Measurements from ENCODE around the gene DDX20.
"Not testable (repeated sequence)": the region's sequence is repeated elsewhere in the genome, so short reads cannot be mapped to it uniquely, and the experiment has no call there.

The DDX20 gene

GRCh38 chr1:111733183-111733991 is 22.3 kb upstream of the DDX20 start:
- DNase-seq (ENCODE audit: low read depth): no peak

GRCh38 chr1:111733992-111734341 is 21.7 kb upstream of the DDX20 start:
- DNase-seq (ENCODE audit: low read depth): no peak

- DNase-seq (ENCODE audit: low read depth): no peak
Measured at GRCh38 chr1:111734426-111734825, 21.3 kb upstream of the DDX20 start.

- no peak for DNase-seq (ENCODE audit: low read depth)
Measured at GRCh38 chr1:111734856-111735255, 20.8 kb upstream of the DDX20 start.

DNA sequence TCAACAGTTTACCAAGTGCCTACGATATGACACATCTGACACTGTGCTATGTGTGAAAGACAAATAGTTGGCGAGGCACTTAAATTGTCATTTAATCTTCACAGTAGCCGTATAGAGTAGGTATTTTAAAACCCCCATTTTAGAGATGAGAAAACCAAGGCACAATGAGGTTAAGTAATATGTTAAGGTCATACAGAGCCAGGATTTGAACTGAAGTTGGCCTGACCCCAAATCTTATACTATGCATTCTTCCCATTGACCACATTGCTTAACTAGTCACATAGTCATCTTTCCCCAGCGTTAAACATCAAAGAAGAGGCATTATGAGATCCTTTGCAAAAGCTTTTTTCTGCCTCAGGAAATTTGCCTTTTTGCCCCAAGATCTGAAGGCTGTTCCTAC is 20.4 kb upstream of the DDX20 start:
- no peak for DNase-seq (ENCODE audit: low read depth)

DNA sequence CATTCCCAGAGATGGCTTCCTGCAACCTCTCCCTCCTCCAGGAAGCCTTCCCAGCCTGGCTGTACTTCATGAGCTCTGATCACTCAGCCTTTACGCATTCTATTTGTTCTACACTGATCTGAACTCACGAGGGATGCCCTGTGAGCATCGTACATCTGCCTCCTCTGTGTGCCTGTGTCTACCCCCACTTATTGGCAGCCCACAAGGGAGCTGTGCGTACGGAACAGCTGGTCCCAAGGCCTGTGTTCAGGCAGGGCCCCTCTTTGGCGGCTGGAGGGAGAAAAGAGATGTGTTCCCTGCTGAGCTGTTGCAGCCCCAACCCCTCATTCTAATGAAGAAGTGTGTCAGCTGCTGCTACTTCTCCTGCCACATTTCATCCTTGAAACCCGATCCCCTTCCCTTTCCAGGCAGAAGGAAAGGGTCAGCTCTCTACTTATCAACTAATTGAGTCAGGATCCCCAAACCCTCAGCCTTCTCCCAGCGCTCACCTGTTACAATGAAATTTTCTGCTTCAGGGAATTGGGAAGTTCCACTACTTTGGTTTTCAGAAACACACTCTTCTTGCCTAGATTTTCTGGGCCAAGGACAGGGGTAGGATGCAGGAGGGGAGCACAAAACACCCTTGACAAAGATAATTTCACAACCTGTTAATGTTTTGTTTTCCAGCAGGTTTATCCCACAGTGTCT is 19.7 kb upstream of the DDX20 start:
- DNase-seq (ENCODE audit: low read depth): no peak

DNA sequence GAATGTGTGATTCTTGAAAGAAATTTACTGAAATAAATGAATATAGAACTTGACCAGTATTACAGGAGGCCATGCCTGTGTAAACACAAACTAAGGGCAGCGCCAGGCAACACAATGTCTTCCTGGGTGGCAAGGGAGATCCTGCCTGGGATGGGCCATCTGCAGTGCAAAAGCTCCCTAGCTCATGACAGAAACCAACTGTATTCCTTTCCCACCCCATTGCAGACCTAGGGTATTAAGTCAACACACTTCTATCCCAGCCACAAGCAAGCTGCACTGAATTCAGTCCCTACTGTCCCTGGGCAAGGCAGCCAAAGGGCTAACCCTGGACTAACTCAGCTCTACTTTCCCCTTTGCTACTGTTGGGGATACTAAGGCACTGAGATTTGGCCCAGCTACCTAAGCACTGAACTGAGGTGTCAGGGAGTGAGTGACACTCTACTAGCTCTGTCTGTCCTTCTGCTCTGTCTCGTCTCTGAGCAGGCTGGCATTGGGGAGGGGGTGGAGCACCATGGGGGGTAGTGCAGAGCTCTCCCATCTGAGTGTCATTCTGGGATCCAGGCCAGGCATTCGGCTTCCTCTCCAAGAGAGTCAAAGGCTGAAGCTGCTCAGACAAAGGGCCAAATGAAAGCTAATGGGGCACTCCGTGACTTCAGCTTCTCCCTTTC is 19.0 kb upstream of the DDX20 start:
- DNase-seq (ENCODE audit: low read depth): no peak

DNA sequence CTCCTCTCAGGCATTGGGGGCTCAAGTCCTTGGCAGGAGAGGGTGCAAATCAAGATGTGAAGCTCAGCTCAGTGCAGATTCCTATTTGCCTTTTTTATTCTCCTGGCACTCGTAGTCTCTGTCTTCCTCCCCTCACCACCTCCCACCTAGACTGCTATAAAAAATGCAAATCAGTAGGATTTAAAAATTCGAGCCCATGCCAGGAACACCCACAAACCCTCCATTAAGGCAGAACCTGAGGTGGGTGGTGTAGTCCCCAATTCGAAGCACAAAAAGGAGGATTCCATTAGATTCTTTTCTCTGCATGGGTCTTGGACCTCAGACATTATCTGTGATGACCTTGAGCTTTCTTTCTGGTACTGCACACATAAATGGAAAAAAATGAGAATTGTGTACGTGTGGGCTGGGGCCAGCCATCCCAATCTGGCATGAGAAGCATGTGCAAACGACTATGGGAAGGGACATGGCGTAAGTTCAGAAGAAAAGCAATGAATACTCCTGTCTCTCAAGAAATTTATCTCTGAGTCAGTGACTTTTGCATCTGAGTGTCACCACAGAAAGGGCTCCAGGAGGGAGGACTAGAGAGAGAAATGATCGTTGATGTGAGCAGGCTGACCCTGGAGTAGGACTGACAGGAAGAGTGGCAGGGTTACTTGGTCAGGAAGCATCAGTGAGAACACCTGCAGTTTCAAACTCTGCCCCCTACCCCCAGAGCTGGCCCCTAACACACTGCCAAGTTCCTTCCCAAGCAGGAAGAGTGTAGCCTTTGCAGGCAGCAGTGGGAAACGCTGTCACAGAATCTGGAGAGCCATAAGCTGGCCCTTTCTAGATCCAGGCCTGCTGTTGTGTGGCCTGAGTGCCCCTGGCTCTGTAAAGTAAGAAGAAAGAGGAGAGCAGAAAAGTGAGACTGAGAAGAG is 18.2 kb upstream of the DDX20 start:
- no peak for DNase-seq (ENCODE audit: low read depth)

DNA sequence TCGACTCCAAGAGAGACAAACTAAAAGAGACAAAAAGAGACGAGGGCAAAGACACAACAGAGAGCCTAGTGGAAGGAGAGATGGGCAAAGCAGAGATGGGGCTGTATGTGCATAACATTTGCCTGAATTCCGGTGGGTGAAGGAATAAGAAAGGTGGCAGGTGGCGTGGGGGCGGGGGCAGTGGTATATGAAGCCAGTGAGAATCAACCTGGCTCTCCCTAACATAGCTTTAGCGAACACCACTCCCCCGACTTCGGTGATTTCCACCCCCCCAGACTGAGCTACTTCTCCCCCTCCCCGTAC is 17.6 kb upstream of the DDX20 start:
- no peak for DNase-seq (ENCODE audit: low read depth)

DNA sequence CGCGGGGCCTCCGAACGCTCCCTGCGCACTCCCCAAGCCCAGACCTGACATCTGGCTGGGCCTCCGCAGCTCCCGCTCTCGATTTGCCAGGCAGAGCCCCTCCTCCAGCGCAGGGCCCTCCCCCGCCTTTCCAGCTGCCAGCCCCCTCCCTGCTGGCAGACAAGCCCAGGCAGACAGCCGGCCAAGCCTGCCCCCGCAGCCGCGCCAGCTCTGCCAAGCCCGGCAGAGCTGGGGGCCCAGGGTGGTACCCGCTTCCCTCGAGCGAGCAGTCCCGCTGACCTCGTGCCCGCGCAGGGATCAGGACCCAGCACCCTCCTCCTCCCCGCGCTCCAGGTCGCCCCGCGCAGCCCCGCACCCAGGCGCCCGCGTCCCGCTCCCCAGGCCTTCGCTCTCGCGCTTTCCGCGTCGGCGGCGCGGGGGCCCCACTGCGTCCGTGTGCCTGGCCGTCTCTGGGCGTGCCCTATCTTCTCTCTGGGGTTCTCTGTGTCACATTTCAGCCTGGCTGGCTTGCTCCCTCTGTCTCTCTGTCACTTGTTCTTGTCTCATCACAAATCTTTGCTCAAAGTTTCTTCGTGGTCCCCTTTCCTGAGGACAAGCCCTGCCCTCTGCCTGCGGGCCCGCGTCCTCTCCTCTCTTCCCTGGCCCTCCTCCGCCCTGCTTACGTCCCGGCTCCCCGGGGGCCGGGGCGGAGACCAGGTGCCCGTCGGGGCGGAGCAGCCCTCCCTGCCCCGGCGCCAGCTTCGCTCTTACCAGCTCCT is 17.1 kb upstream of the DDX20 start:
- DNase-seq (ENCODE audit: low read depth): peak; percentile 36

DNA sequence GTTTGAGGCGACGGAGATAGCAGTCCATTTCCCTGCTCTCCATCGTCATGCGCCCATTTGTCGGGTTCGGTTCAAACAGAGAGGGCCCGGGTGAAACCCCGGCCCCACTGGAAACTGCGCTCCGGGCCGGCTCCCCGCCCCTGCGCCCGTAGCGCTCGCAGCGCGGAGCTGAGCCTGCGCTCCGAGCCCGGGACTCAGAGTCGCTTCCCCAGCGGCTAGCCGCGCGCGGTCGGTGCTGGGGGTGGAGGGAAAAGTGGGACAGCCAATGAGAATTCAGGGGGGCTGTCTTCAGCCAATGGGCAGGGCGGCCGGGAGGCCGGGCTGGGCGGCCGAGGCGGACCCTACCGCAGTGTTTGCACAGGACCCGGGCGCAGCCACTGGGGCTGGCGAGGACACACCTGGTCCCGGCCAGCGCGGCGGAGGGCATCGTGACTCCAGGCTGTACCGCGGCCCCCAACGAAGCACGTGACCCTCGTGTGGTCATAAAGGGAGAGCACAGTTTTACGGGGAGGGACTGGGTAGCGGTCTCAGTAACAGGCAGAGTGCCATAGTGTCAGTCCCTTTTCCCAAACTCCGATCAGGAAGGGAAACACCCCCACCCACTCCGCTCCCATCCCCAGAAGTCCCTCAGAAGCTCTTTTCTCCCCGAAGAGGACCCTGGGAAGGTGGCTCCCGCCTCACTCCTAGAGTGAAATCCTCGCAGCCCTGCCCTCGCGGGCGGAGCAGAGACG is 16.3 kb upstream of the DDX20 start, which contains the start of gene INKA2:
TSS of gene INKA2 (minus strand) at position 202 of the 731 bp plus-strand sequence. CDS start at position 49, 153 bp downstream.
- DNase-seq (ENCODE audit: low read depth): peak; percentile 25

- DNase-seq (ENCODE audit: low read depth): no peak
Measured at GRCh38 chr1:111739925-111740765, 15.6 kb upstream of the DDX20 start.

GRCh38 chr1:111742292-111742691 is 13.4 kb upstream of the DDX20 start:
- DNase-seq (ENCODE audit: low read depth): not testable (repeated sequence)

DNA sequence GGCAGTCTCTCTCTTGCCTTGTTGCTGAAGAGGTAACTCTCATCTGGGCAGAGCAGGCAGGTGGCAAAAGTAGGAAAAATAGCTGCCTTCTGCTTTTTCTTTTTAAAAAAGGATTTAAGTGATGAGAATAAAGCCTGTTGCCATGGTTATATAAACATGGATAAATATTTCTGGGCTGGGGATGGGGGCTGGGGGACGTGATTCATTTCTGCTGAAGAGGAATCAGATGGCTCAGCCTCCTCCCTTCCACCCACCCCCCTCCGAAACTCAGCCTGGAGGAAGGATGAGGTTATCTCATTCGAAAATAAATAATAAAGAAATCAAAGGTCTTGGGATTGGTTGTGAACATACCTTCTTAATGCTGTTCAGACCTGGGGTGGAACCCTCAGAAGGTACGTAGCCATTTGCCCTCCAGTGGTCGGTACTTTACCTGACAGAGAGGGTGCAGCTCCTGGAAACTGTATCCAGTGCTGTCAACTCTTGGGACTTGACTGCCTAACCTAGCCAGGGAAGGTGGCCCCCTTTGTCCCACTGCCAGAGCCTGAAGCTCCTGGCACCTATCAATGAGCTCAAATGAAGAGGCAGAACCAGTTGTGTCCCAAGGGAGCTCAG is 12.7 kb upstream of the DDX20 start:
- no peak for DNase-seq (ENCODE audit: low read depth)

GRCh38 chr1:111743679-111744101 is 12.0 kb upstream of the DDX20 start:
- no peak for DNase-seq (ENCODE audit: low read depth)

DNA sequence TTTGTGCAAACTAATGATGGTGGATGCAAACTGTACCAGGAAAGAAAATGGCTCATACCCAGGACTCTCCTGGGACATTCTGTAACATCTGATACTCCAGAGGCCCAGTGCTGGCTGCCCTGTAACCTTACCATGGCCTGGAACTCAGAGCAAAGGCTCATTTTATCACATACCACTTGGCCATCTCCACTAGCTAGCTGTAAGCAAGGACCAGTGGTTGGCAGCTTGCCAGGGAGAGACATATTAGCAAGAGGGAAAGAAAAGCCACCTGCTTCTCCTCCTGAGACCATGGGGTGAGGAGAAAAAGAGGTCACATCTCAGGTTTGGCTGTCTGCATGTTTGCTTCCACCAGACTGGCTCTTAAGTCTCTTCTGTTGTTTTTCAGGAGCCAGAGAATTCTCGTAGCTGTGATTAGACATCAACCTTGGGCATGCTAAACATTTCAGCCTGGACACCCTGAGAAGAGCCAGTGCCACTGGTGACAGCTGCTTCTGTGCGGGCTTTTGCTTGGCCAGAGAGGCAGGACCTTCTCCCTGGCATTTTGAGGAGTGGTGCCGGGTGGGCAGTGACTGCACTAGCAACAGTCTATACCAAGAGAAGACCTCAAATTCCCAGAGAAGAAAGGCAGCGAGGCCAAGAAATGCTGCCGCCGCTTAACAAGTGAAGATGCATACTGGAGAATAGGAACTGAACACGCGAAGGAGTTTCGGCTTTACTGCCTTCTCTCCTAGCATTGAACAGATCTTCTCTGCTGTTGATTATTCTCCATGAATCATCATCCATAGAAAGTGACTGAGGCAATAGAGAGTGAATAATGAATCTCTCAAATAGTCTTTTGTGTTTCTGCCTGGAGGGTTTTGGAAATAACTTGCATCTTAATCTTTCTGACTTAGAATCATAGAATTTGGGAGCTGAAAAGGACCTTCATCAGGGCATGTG is 9.8 kb upstream of the DDX20 start:
- no peak for DNase-seq (ENCODE audit: low read depth)

GRCh38 chr1:111746614-111746999 is 9.1 kb upstream of the DDX20 start:
- no peak for DNase-seq (ENCODE audit: low read depth)

DNA sequence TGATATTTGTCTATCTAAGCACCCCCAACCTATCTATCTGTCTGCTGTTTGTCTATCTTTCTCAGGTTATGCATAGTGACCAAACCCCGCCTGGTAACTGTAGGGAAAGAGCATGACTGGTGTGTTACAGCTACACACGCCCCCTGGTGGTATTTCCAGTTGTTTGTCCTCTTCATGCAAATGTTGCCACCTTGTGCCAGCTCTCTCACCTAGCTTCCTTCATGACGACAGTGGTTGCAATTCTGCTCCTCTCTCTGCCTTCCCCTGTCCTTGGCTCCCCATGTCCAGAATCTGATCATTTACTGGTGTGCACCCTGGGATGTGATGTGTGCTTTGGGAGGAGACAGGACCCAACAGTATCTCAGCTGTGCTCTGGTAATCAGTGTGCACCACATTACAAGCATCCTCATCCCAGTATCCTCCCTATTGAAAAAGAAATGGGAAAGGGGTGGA is 8.4 kb upstream of the DDX20 start:
- peak; percentile 52 for DNase-seq (ENCODE audit: low read depth)

Data from T follicular helper cell (primary cell).